NOMO-1 treated with dmso at 0.1 percent for 144 hours (cell line): ENCODE data around the gene RTN3.
A peak's percentile ranks its signal among the peaks of the same experiment; 100 is the strongest.
"Not testable (repeated sequence)": the region's sequence is repeated elsewhere in the genome, so short reads cannot be mapped to it uniquely, and the experiment has no call there.

ENCODE experiments used
- DNase-seq: peaks from one replicate; lab custom pipeline; 2025; ENCODE audit not compliant: unreplicated experiment; lab: John Stamatoyannopoulos, UW

The RTN3 gene, protein sequence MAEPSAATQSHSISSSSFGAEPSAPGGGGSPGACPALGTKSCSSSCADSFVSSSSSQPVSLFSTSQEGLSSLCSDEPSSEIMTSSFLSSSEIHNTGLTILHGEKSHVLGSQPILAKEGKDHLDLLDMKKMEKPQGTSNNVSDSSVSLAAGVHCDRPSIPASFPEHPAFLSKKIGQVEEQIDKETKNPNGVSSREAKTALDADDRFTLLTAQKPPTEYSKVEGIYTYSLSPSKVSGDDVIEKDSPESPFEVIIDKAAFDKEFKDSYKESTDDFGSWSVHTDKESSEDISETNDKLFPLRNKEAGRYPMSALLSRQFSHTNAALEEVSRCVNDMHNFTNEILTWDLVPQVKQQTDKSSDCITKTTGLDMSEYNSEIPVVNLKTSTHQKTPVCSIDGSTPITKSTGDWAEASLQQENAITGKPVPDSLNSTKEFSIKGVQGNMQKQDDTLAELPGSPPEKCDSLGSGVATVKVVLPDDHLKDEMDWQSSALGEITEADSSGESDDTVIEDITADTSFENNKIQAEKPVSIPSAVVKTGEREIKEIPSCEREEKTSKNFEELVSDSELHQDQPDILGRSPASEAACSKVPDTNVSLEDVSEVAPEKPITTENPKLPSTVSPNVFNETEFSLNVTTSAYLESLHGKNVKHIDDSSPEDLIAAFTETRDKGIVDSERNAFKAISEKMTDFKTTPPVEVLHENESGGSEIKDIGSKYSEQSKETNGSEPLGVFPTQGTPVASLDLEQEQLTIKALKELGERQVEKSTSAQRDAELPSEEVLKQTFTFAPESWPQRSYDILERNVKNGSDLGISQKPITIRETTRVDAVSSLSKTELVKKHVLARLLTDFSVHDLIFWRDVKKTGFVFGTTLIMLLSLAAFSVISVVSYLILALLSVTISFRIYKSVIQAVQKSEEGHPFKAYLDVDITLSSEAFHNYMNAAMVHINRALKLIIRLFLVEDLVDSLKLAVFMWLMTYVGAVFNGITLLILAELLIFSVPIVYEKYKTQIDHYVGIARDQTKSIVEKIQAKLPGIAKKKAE

GRCh38 chr11:63681321-63682065 lies at the start of gene RTN3:
TSS of gene RTN3 (plus strand) at chr11:63681500. CDS start at chr11:63681637, 137 bp downstream.
- peak; percentile 98 for DNase-seq

- peak; percentile 31 for DNase-seq
These were observed 45.4 kb upstream of the RTN3 start for GRCh38 chr11:63635762-63636465.

DNA sequence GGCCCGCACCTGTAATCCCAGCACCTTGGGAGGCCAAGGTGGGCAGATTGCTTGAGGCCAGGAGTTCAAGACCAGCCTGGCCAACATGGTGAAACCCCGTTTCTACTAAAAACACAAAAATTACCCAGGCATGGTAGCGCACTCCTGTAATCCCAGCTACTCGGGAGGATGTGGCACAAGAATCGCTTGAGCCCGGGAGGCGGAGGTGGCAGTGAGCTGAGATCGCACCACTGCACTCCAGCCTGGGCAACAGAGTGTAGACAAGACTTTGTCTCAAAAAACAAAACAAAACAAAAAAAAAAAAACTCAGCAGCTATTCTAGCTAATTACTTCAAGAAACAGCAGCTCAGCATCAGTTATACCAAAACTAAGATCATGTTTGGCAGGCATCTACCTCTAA lies 42.9 kb upstream of the RTN3 start:
- DNase-seq, result not testable (repeated sequence)

- no peak for DNase-seq
These were observed 42.0 kb upstream of the RTN3 start for GRCh38 chr11:63639199-63639832.

GRCh38 chr11:63641727-63642126 lies 39.6 kb upstream of the RTN3 start:
- no peak for DNase-seq

DNA sequence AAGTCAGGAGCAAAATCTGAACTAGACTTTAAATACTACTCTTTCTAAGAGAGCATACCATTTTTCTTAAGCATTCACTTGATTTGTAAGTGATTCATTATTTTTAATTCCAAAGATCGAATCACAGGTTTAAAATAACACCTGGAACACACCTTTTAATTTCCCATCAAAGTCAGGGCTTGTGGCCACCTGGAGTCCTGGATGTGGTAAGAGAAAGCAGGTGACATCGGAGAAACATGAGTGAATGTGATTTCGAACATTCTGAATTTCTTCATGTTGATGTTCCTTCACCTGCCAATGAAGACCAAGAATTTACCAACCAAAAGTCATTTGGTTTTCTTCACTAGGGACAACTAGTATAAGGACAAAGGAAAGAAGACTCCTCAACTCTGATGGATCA lies 38.1 kb upstream of the RTN3 start:
- DNase-seq, result no peak

GRCh38 chr11:63652671-63653070 lies 28.6 kb upstream of the RTN3 start:
- DNase-seq, result no peak

- no peak for DNase-seq
These were observed 20.3 kb upstream of the RTN3 start for GRCh38 chr11:63660972-63661371.

GRCh38 chr11:63663809-63664208 lies 17.5 kb upstream of the RTN3 start:
- no peak for DNase-seq

DNA sequence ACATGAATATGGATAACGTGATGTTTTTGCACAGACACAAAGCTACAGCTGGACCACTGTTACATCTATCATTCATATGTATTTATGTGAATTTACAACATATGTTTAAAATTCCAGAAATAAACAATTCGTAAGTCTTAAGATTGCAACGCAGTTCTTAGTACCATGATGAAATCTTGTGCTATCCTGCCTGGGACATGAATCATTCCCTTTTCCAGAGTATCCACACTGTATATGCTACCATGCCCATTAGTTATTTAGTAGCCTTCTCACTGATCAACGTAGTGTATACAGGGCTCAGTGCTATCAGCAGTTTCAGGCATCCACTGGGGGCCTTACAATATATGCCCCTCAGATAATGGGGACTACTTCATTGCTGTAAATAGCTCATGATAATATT lies 14.4 kb upstream of the RTN3 start:
- DNase-seq, result no peak

DNA sequence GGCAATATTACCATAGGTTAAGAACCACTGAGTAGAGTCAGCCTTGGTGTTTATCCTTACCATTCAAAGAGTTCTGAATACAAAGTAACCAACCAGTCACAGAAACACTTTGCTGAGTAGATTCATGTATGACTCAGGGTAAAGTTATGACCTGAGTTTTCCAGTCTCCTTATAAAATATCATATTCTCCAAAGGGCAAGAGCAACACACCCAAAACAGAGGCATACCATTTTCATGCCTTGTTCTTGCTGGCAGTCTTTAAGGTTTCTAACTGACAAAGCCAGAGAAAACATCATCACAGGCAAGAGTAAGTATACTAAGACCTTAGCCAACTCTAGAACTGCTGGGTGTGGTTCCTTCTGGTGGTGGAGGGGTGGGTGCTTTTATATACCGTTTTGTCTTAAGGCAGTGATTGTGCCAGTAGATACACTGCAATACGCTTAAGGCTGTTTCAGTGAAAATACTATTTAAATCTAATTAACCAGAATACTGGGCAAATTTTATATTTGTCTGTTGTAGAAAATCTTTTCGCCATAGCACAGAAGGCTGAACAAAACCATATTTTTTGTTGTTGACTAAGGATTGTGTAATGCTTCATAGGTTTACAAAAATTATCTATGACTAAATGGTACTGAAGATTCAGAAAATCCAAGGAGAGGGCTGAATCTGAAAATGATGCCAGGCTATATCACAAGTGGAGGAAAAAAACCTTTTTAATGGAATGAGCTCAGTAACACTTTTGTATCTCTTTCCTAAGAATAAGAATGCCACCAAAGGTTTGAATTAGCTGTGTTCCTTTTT lies 13.1 kb upstream of the RTN3 start:
- no peak for DNase-seq

GRCh38 chr11:63670096-63670432 lies 11.2 kb upstream of the RTN3 start:
- DNase-seq, result no peak

DNA sequence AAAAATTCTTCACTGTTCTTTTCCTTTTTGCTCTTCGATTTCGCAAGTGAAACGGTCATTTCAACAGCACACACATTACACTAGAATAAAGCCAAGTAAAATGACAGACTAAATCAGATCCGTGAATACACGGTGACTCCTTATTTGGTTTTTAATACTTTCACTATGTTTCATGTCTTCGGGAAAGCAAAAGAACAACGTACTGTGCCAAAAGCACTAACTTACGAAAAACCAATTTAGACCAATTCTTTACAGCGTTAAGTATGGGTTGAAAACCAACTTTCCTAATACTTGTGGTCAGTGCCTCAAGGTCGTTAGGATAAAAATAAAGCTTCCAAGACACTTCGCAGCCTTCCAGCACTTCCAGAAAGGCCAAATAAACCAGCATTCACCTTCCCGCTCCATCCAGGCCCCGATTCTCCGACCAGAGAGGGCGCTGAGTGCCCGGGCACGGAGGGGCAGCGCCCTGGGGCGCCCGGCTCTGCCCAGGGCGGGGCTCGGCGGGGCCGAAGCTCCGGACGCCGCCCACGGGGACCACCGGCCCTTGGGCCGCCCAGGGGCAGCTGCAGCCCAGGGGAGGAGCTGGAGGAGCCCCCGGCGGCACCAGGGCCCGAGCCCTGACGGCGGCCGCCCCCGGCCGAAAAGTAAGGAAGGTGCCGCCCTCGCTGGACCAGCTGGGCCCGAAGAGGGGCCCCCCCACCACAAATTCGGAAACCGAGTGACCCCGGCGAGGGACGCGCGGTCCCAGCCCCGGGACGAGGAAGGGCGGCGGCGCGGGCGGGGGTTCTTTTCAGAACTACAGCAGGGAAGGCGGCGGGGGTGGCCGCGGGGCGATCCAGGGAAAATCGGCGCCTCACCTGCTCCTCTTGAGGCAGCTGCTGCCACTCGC lies 10.6 kb upstream of the RTN3 start:
- peak; percentile 22 for DNase-seq

- peak; percentile 97 for DNase-seq
These were observed 9.8 kb upstream of the RTN3 start, which contains the start of gene ATL3 for GRCh38 chr11:63671322-63672155. TSS of gene ATL3 (minus strand) at chr11:63671376. CDS start at chr11:63671335, 41 bp downstream.

- DNase-seq, result no peak
These were observed 9.2 kb upstream of the RTN3 start for GRCh38 chr11:63672156-63672463.

DNA sequence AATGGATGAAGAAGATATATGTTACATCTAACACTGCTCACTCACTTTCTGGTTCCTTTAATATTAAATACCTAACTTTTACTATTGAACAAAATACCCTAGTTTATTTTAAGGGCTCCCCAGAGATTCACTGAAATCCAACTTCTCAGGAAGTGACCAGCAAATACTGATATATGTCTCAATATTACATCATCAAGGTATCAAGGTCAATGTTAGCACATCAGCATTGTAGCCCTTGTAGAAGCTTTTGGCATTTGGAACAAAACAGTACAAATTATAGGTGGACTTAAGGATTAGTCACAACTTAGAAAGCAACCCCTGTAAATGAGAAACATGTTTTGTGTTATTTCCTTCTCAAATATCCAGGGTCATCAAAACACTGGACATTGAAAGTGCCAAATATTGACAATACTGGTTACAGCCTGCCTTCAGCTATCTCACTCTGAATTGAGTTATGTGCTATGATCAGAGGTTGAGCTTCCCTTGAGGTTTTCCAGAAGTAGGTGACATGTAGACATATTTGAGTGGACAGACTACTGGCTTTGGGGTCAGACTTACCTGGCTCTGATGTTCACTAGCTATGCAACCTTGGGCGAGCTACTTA lies 8.3 kb upstream of the RTN3 start:
- no peak for DNase-seq

DNA sequence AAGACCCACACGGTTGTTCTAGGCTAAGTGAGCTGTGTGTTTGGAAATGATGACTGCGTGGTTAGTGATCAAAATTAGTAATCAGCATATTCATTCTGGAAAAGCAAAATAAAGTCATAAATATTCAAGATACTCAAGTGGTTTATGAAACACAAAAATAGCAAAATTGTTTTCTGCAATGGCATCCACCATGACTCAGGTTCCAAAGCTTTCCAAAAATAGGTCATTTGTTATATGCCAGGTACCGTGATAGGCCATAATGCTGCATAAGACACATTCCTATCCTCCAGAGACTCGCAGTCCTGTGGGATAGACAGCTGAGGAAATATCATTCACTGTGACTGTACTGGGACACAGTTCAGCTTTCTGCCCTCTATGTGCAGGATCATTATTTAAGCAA lies 7.7 kb upstream of the RTN3 start:
- DNase-seq, result no peak
